ELR (cell line): ENCODE measurements around the gene UGT1A9.
"Not testable (repeated sequence)": the region's sequence is repeated elsewhere in the genome, so short reads cannot be mapped to it uniquely, and the experiment has no call there.

Experiments
- DNase-seq: peaks from one replicate; pipeline ENCODE4 v3.0.0-alpha.2; 2015; ENCODE audit warnings: low read depth

Gene UGT1A9

DNA sequence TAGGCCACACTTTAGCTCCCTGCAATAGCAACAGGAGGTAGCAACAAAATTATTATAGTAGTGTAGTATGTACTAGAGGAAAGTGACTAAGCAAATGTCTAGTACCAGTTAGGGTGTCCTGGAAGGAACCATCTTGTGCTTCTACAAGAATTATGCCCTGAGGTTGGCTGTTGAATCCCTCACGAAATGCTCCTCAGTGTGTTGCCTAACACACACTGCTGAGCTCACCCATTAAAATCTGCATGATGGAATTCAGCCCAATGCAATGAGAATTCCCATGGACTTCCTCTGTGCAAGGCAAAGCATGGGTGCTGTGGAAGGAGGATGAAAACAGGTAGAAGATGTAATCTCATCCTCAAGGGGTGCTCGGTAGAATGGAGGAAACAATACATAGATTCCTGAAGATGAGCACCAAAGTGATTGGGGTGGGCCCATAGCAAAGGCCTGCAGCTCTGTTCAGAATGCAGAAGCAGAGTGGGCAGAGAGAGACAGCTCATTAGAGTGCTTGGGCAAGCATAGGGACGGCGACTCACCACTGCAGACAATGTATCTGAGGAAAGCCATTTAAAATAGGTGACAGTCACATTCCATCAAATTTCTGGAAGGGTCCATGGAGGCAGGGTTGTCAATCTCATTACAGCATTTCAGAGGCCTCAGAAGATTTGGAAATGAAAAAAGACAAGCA is 8.8 kb downstream of the UGT1A9 start:
- DNase-seq, result no peak

DNA sequence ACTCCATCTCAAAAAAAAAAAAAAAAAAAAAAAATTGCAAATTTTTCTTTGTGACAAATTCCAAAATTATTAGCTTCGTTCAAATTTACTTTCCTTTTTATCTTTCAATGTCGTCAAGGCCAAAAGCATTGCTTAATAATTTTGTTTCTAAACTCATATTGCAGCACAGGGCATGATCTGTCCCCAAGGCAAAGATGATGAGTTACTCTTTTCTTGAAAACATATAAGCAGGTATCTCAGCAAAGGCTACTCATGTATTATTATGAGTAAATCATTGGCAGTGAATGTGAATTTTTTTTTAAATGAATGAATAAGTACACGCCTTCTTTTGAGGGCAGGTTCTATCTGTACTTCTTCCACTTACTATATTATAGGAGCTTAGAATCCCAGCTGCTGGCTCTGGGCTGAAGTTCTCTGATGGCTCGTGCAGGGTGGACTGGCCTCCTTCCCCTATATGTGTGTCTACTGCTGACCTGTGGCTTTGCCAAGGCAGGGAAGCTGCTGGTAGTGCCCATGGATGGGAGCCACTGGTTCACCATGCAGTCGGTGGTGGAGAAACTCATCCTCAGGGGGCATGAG is 9.9 kb downstream of the UGT1A9 start, which contains the start of gene UGT1A7:
Gene UGT1A7, plus strand, starts transcription at position 381 of the 579 bp plus-strand sequence. Its CDS starts 37 bp downstream, at position 418.
- DNase-seq, result no peak

DNA sequence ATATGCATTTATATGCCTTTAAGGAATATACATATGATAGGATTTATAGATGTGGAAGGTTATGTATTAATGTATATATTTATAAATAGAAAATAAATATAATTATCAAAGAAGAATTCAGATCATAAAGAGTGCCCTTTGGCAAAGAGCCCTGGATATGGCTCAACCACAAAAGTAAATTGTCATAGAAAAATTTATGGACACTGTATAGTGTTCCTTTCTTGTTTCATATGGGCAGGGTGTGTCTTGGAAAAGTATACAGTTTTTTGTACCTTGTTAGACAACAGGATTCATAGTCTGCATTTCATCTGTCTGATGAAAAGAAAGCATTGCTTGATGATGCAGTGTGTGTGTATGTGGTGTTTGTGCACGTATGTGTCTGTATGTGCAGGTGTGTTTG is 12.9 kb downstream of the UGT1A9 start:
- no peak for DNase-seq

DNA sequence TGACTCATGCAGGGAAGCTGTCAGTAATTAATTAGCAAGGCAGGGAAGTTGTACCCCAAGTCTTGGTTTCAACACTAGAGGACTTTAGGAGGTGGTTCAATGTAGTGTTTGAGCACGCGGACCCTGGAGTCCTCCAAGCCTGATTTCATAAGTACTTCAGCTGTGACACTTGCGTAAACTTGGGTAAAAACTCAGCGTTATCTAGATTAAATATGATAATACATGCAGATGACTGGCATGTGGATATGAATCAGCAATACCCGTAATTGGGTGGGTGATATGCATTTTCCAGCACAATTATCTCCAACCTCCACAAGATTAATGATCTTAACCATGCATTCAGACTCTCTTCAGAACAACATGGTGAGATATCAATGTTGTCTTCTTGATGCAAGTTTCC is 15.2 kb downstream of the UGT1A9 start:
- no peak for DNase-seq

DNA sequence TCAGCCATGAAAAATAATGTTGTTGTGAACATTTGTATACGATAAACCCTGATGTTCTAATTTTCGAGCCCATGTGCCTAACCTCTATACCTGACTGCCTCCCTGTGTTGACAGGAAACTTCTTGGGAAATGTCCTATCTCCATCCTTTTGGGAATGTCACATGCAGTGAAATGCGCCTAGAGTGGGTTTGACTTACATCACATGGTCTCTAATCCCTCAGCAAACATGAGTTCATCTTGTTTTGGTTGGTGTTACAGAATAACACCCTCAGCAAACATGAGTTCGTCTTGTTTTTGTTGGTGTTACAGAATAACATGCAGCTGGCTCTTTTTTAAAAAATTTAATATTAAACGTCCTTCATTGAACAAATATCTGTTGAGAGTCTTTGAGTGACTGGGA is 16.6 kb downstream of the UGT1A9 start:
- DNase-seq, result no peak

DNA sequence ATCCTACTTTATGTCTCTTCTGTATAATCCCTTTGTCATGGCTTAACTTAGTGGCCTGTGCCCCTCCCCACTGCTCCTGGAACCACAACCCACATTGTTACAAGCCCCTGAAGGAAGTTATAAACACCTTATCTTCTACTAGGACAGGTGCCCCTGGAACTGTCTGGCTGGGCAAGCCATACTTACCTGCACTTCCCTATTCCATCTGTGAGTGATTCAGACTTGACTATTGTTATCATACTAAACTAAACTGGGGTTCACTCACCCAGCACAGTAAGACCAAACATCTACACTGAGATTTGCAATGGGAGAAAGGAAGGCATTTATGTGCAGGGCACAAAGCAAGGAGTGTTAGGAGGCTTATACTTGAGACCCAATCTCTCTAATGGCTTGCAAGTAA is 17.3 kb downstream of the UGT1A9 start:
- DNase-seq, result no peak

DNA sequence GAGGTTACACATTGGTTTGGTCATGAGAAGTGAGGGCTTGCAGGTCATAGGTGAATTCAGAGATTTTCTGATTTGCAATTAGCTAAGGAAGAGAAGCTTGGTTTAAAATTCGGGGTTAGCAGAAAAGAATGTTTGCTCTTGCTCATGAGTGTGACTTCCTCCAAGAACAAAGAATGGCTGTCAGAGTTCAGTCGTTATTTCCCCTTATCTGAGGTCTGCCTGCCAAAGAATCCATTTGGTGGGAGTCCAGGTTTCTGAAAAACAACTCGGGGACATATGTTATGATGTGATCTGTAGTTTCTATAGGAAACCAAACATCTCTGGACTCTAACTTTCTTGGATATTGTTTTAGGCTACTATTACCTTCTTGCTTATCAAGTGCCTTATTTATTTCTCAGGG is 17.8 kb downstream of the UGT1A9 start:
- DNase-seq, result no peak

DNA sequence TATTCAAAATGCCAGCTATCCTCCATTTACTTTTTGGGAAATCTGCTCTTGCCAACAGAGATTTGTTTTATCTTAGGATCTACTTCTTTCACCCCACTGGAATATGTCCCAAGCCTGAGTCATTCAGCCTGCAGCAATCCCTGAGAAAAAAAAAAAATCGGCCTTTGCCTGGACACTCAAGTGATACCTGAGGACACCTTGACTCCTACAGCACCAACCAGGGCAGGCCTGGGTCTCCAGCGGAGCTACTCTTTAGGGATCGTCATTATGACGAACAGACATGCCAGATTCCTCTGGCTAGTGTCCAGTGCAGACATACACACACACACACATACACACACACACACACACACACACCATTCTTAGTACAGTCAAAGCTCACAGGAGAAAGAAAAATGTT is 18.7 kb downstream of the UGT1A9 start:
- DNase-seq, result peak; percentile 3

DNA sequence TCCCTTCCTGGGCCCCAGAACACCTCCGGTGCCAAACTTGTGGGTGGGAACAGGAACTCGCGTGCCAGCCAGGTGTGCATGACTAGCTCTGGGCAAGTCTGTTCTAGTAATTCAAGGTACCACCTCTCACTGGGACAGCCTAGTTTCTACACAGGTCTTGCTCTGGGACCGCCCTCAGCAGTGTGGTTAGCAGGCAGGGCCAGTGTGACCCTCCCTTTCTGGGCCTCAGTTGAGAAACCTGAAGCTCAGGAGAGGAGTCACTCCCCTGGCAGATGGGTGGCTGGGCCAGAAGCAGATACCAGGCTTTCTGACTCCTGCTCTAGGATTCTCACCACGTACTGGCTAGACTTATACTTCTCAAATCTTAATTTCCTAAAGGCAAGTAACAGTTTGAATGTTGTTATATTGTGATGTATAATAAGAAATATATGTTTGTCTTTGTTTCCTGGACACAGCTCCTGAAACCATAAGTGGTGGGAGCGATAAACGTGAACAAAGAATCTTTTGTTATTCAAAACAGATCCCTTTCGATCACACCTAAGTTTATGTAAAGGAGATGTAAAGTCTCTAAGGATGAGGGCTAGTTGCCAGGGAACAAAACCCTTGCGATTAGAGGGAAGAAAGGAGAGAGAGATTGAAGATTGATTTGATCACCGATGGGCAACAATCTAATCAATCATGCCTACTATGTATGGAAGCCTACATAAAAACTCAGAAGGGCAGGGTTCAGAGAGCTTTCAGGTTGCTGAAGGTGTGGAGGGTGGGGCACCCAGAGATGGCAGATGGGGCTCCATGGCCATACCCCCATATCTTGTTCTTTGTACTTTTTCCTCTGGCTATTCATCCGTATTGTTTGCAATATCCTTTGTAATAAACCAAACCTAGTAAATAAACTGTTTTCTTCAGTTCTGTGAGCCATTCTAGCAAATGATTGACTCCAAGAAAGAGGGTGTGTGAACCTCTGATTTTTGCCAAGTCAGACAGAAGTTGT is 20.0 kb downstream of the UGT1A9 start:
- no peak for DNase-seq

DNA sequence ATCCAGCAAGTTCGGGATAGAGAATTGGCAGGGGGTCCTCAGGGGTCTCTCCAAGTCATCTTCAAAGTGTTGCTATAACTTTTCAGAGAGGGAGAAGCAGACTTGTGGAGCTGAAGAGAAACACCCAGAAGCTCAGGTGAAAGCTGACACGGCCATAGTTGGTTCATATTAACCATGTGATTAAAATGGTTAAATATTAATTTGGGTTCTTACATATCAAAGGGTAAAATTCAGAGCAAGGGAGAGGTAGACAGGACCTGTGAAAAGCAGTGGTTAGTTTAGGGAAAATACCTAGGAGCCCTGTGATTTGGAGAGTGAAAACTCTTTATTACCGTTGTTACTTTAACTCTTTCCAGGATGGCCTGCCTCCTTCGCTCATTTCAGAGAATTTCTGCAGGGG is 20.9 kb downstream of the UGT1A9 start, which contains the start of gene UGT1A6:
Gene UGT1A6, plus strand, starts transcription at position 243 of the 400 bp plus-strand sequence. Its CDS starts 115 bp downstream, at position 358.
- DNase-seq, result no peak

DNA sequence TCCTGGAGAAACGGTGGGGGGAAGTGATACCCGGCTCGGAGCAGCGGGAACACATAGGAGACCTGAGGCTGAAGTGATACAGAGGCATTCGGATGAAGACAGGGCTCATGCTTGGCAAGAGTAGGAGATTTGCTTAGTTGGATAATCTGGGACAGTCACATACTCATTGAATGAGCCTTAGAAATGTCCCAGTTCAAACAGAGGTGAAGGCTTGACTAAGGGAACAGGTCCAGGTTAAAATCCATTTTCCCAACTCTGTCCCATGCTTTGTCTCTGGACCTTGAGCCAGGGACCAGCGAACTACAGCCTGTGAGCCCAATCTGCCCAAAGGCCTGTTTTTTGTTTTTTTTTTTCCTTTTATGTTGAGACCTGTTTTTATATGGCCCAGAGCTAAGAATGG is 22.3 kb downstream of the UGT1A9 start:
- no peak for DNase-seq

DNA sequence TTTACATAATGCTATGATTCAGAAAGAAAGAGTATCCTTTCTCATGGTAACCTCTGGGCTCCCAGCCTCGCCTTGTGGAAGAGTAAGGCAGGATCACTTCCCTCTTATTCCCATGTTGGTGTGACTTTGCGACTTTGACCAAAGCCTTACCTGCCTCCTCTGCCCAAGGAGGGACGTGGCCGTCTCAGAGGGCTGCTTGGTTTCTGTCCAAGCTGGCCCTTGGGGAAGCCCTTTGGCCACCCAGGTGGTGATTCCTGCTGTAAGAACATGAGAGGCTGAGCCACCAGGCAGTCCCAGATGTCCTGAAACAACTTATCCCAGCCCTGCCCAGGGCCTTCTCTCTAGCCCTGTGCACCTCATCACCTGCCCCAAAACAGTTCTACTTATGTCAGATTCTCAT is 27.0 kb downstream of the UGT1A9 start:
- DNase-seq, result no peak

DNA sequence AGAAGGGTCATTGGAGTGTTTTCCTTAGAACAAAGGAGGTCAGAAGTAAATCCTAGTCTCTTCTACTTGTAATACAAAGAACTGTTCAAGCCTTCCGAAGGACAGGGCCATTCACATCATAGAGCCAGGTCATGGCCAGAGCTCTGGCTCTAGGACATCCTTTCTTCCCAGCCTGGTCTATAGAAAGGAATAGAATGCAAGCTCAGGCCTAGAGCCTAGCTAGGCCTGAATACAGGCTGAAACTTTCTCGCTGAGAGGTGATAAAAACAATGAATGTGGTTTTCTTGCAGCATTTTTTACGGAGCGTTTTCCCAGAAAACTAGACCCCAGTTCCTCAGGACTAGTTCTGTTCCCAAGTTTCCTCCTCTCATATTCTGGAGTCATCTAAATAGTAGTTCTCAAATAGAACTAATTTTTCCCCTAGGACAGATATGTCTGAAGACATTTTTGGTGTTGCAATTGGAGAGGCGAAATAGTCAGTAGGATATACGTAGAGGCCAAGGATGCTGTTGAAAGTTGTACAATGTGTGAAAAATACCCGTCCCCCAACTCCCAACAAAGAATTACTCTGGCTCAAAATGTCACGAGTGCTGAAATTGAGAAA is 27.8 kb downstream of the UGT1A9 start:
- DNase-seq, result no peak

DNA sequence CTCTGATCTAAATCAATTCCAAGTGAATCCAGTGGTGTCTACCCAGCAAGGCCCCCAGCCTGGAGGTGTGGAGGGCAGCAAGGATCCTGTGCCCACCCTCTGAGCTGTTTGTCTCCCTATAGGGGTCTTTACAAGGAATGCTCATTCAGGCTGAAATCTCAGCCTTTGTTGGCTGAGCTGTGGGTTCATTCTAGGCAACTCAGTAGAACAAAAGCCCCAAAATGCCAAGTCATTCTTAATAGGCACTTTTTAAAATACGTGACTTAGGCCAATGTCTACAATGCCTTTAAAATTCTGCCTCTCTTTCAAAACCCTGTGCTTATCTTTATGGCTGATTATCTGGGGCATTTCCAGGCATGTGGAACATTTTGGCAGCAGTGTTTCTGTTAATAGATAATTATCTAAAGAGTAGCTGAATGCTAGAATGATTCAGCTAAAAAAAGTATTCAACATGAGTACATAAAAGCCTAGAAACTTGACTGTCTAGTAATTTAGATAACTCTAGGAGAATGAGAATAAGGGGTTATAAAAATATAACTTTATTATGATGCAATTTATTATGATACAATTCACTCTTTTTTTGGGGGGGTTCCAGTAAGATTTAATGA is 28.4 kb downstream of the UGT1A9 start:
- DNase-seq, result no peak

DNA sequence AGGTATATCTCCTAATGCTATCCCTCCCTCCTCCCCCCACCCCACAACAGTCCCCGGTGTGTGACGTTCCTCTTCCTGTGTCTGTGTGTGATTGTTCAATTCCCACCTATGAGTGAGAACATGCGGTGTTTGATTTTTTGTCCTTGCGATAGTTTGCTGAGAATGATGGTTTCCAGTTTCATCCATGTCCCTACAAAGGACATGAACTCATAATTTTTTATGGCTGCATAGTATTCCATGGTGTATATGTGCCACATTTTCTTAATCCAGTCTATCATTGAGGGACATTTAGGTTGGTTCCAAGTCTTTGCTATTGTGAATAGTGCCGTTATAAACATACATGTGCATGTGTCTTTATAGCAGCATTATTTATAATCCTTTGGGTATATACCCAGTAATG is 29.1 kb downstream of the UGT1A9 start:
- DNase-seq, result not testable (repeated sequence)

DNA sequence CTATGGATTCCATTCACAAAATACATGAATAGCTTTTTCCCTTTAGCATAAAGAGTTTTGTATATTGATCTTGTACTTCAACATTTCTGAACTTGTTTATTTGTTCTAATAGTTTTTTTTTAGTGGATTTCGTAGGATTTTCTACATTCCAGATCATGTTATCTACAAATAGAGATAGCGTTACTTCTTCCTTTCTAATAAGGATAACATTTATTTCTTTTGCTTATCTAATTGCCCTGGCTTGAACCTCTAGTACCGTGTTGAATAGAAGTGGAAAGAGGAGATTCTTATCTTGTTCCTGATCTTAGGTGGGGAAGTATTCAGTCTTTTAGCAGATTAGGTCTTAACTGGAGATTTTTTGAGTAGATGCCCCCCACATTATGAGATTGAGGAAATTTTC is 30.5 kb downstream of the UGT1A9 start:
- DNase-seq, result no peak

DNA sequence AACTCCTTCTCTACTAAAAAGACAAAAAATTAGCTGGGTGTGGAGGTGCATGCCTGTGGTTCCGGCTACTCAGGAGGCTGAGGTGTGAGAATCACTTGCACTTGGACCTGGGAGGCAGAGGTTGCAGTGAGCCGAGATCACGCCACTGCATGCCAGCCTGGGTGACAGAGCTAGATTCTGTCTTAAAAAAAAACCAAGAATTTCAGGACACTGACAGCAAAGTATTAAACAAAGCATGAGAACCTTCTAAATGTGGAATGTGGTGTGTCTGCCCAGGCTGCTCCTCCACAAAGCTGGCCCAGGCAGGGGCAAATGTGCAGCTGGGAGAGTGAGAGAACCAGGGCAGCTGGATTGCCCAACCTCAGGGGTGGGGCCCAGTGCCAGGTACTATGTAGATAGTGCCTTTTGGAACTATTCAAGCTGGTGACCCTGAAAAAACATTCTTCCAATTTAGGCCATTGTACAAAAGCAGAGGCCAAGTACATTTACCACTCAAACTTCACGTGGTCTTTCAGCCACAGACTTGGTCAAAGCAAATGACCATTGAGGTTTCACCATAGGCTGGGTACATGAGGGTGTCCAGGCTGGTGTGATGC is 34.3 kb downstream of the UGT1A9 start:
- DNase-seq, result no peak

DNA sequence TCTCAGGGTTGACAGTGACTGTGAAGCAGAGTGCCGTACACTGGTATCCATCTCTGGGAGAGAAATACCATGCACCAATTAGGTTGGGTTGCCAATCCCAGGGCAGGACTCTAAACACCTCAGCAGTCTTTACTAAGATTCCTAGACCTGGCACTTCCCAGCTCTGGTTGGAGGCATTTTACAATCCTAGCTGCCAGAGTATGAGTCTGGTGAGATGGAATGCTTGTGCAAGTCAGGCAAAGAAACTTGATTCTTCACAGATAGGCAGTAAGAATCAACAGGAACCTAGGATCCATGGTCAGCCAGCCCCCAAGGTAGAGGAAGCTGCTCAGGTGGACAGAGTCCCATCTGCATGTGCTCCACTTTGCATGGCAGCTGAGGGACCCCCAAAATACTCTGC is 35.0 kb downstream of the UGT1A9 start:
- peak; percentile 13 for DNase-seq

DNA sequence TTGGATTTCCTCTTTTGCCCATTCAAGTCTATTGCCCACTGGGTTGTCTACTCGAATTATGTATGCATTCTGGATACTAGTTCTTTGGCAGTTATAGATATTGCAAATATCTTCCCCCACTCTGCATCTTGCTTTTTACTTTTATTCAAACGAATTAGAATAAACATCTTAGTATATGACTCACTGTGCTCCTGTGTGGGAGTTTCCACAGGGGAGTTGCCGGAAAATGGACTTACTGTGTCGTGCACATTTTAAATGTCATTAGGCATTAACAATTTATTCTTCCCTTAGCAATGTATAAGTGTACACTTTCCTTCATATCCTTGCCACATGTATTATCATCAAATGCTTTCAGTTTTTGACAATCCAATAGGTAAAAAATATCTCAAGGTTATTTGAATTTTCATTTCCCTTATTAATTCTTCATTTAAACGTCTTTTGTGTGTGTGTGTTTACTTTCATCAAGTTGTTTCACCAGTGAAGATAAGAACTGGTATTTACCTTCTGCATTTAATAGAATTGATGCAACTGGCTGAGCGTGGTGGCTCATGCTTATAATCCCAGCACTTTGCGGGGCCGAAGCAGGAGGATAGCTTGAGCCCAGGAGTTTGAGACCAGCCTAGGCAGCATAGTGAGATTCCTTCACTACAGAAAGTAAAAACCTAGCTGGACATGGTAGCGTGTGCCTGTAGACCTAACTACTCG is 36.4 kb downstream of the UGT1A9 start:
- peak; percentile 19 for DNase-seq

DNA sequence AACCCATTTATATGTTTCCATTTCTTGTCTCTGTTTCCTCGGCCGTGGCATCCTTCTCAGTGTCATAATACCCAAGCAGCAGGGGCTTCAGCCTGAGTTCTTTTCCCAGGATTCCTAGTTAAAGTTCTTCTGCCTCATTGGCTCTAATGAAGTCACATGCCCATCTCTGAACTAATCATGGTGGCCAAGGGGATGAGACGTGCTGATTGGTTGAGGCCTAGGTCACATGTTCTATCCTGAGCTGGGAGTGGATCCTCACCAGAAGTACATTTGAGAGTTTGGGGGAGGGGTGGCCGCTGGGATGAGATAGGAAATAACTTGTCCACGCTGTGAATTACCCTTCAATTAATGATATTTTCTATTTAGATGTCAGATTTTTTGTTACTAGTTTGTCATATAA is 37.2 kb downstream of the UGT1A9 start:
- no peak for DNase-seq
